ACC112 (cell line): ENCODE data around the gene BCAN.
A peak's percentile ranks its signal among the peaks of the same experiment; 100 is the strongest.

ENCODE experiments used
- H2AFZ ChIP-seq: fragments of 200-600 bp; sonication (generic); one replicate; pipeline ENCODE4 v1.6.0; 2017; ENCODE audit warnings: antibody characterized with exemption, low read length; ENCODE audit not compliant: unreplicated experiment
- H3K27ac ChIP-seq: fragments of 200-600 bp; sonication (generic); 2 replicates; pipeline ENCODE4 v1.5.1; 2014; ENCODE audit warnings: low read depth, mild to moderate bottlenecking, antibody characterized with exemption, low read length, moderate library complexity
- H3K27me3 ChIP-seq: fragments of 200-600 bp; sonication (generic); 2 replicates; pipeline ENCODE4 v1.6.1; 2014; ENCODE audit warnings: mild to moderate bottlenecking, antibody characterized with exemption, low read length, moderate library complexity, mixed read lengths; ENCODE audit not compliant: insufficient read depth
- H3K36me3 ChIP-seq: fragments of 200-600 bp; sonication (generic); 2 replicates; pipeline ENCODE4 v1.6.1; 2016; ENCODE audit warnings: mild to moderate bottlenecking, antibody characterized with exemption, low read length, moderate library complexity, mixed read lengths; ENCODE audit not compliant: insufficient read depth
- H3K4me1 ChIP-seq: fragments of 200-600 bp; sonication (generic); one replicate; pipeline ENCODE4 v1.6.1; 2016; ENCODE audit warnings: low read length, mixed read lengths; ENCODE audit not compliant: insufficient read depth, unreplicated experiment, control insufficient read depth
- H3K4me3 ChIP-seq: fragments of 200-600 bp; sonication (generic); 2 replicates; pipeline ENCODE4 v1.5.1; 2014; ENCODE audit warnings: mild to moderate bottlenecking, low read depth, low read length
- H3K79me2 ChIP-seq: fragments of 200-600 bp; sonication (generic); one replicate; pipeline ENCODE4 v1.6.0; 2016; ENCODE audit warnings: low read length; ENCODE audit not compliant: control insufficient read depth, unreplicated experiment, insufficient read depth

The BCAN gene

GRCh38 chr1:156703741-156704140 is 61.8 kb downstream of the BCAN start:
- Histone ChIP-seq H3K4me3 (peak overlapping the region; percentile 0; the same call in 1 of the 2 replicates), H3K27ac (no peak overlapping the region), H3K27me3 (no peaks in the 10 kb centered on the region)

GRCh38 chr1:156704166-156704711 is 62.3 kb downstream of the BCAN start:
- Histone ChIP-seq H3K4me3 (peak overlapping the region; percentile 71), H3K79me2 (no peaks in the 10 kb centered on the region), H3K27ac (no peak overlapping the region), H3K36me3 (no peaks in the 10 kb centered on the region), H3K4me1 (peaks cover 37% of the 10 kb centered on the region), H3K27me3 (no peaks in the 10 kb centered on the region), H2AFZ (no peak overlapping the region)

More at GRCh38 chr1:156703741-156704140, 61.8 kb downstream of the BCAN start:
- no peaks in the 10 kb centered on the region for H3K36me3 ChIP-seq
- peaks cover 33% of the 10 kb centered on the region for H3K4me1 ChIP-seq
- no peak overlapping the region for H2AFZ ChIP-seq
- no peaks in the 10 kb centered on the region for H3K79me2 ChIP-seq

GRCh38 chr1:156704930-156705320 is 63.0 kb downstream of the BCAN start:
- peak overlapping the region; percentile 18 for H2AFZ ChIP-seq

GRCh38 chr1:156705321-156705917 is 63.5 kb downstream of the BCAN start, which contains the start of gene CRABP2:
Gene CRABP2, minus strand, starts transcription at chr1:156705583. Its CDS starts 137 bp downstream, at chr1:156705446.
- Histone ChIP-seq H3K79me2 (no peaks in the 10 kb centered on the region), H2AFZ (peak within 1 kb of the TSS; percentile 27), H3K27me3 (no peaks in the 10 kb centered on the region), H3K27ac (no peak within 1 kb of the TSS), H3K4me3 (peak within 1 kb of the TSS; percentile 71), H3K4me1 (peaks cover 49% of the 10 kb centered on the region), H3K36me3 (no peaks in the 10 kb centered on the region)

More at GRCh38 chr1:156704930-156705320, 63.0 kb downstream of the BCAN start:
- H3K27me3 ChIP-seq = no peaks in the 10 kb centered on the region
- H3K36me3 ChIP-seq = no peaks in the 10 kb centered on the region
- no peaks in the 10 kb centered on the region for H3K79me2 ChIP-seq
- peaks cover 44% of the 10 kb centered on the region for H3K4me1 ChIP-seq
- no peak overlapping the region for H3K27ac ChIP-seq
- peak overlapping the region; percentile 71 for H3K4me3 ChIP-seq

- Histone ChIP-seq H3K36me3 (no peaks in the 10 kb centered on the region), H2AFZ (peak overlapping the region; percentile 27), H3K4me3 (peak overlapping the region; percentile 71), H3K27me3 (no peaks in the 10 kb centered on the region), H3K79me2 (no peaks in the 10 kb centered on the region), H3K4me1 (peaks cover 56% of the 10 kb centered on the region), H3K27ac (no peak overlapping the region)
These were observed 64.2 kb downstream of the BCAN start for GRCh38 chr1:156705918-156706656.

- H2AFZ ChIP-seq = peak overlapping the region; percentile 27
- no peaks in the 10 kb centered on the region for H3K79me2 ChIP-seq
- peak overlapping the region; percentile 71 for H3K4me3 ChIP-seq
- H3K27ac ChIP-seq = no peak overlapping the region
- no peaks in the 10 kb centered on the region for H3K27me3 ChIP-seq
- H3K4me1 ChIP-seq = peaks cover 61% of the 10 kb centered on the region
- H3K36me3 ChIP-seq = no peaks in the 10 kb centered on the region
These were observed 64.9 kb downstream of the BCAN start for GRCh38 chr1:156706657-156707416.

GRCh38 chr1:156707417-156708217 is 65.7 kb downstream of the BCAN start:
- Histone ChIP-seq H3K27ac (no peak overlapping the region), H3K79me2 (no peaks in the 10 kb centered on the region), H3K4me3 (no peak overlapping the region), H3K36me3 (no peaks in the 10 kb centered on the region), H3K4me1 (peaks cover 63% of the 10 kb centered on the region), H3K27me3 (no peaks in the 10 kb centered on the region), H2AFZ (no peak overlapping the region)

GRCh38 chr1:156708218-156708661 is 66.3 kb downstream of the BCAN start:
- Histone ChIP-seq H3K27me3 (no peaks in the 10 kb centered on the region), H3K27ac (no peak overlapping the region), H3K79me2 (no peaks in the 10 kb centered on the region), H3K36me3 (no peaks in the 10 kb centered on the region), H3K4me1 (peaks cover 68% of the 10 kb centered on the region), H3K4me3 (no peak overlapping the region), H2AFZ (no peak overlapping the region)

- H3K79me2 ChIP-seq = no peaks in the 10 kb centered on the region
- H3K36me3 ChIP-seq = no peaks in the 10 kb centered on the region
- no peak overlapping the region for H2AFZ ChIP-seq
- H3K27ac ChIP-seq = no peak overlapping the region
- no peak overlapping the region for H3K4me3 ChIP-seq
- H3K4me1 ChIP-seq = peaks cover 68% of the 10 kb centered on the region
- no peaks in the 10 kb centered on the region for H3K27me3 ChIP-seq
These were observed 67.1 kb downstream of the BCAN start for GRCh38 chr1:156709031-156709430.
